CD4-positive, alpha-beta T cell treated with Interleukin-6 for 4 hours (primary cell): ENCODE results near the gene DMRTA2.

Source experiments
- DNase-seq: peaks from one replicate; pipeline ENCODE4 v3.0.0-alpha.2; 2020; ENCODE audit warnings: mixed read lengths

DMRTA2 gene

DNA sequence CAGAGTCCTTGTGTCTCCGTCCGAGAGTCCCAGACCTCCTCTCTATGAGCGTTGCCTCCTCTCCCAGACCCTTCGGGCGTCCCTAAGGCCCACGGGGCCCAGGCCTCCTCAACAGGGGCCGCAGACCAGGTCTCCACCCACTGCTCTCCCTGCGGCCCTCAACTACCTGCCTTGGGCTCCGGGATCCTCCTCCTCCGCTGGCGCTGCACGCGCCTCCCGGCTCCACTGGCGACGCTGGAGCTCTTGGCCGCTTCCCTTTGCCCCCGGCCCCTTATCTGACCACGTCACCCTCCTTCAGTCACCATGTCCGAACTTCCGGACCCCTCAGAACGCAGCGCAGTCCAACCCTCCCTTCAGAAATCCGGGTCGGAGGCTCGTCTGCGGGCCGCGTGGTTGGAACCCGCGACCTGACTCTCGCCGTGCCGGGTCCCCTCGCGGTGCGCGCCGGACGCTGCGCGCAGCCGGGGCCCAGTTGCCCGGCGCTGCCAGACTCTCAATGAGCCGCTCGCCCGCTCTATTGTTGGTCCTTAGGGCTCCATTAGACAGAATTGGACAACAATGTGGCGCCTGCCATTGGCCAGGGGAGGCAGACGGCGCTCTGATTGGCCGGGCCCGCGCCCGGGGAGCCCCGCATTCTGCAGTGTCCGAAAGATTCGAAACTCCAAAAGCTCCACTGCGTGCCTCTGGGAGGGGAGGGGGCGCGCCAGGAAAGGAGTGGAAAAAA is at the start of gene DMRTA2:
TSS of gene DMRTA2 (minus strand) at position 498 of the 724 bp plus-strand sequence. CDS start 1,907 bp downstream, outside the sequence.
- no peak for DNase-seq

DNA sequence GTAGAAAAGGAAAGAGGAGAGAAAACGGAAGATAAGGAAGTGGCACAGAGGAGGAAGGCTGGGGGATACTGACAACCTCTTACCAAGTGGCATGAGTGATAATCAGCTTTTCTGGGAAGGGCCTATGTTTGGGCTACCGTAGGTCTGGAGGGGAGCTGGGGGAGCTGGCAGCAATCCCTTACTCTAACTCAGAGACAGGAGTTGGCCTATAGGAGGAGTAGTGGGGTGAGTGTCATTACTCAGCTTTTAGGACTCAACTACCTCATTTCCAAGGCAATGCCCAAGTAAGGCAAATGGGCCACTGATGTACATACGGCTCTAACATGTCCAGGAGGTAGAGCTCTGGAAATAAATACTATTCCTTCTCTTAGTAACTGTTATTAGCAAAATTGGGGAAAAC is 48.7 kb upstream of the DMRTA2 start:
- no peak for DNase-seq

DNA sequence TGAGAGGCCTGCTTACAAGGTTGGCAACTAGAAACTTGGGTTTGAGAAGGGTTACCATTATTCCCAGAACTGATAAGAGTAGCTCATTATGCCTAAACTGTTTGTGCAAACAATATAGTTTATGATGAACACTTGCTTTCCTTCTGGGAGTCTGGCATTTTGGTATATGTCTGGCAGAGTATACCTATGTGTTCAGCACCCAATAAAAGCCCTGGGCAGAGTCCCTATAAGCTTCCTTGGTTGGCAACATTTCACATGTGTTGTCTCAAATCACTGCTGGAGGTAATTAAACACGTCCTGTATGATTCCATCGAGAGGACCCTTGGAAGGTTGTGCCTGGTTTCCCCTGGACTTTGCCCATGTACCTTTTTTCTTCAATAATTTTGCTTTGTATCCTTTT is 39.7 kb upstream of the DMRTA2 start:
- DNase-seq = no peak

DNA sequence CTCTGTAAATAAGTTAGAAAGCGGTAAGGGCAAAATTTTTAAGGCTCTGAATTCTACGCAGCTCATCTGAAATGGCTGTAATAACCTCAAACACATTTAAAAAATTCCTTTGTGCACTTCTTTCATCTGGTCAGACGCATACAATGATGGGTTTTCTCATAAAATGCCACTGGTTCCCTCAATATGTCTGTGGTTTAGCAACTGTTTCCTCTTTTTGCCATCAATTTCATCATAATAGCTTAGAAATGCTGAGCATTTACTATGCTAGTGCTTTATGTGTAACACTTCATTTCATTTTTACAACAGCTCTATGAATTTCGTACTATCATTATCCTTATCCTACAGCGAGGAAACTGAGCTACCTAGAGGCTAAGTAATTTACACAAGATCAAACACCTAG is 35.3 kb upstream of the DMRTA2 start:
- no peak for DNase-seq

DNA sequence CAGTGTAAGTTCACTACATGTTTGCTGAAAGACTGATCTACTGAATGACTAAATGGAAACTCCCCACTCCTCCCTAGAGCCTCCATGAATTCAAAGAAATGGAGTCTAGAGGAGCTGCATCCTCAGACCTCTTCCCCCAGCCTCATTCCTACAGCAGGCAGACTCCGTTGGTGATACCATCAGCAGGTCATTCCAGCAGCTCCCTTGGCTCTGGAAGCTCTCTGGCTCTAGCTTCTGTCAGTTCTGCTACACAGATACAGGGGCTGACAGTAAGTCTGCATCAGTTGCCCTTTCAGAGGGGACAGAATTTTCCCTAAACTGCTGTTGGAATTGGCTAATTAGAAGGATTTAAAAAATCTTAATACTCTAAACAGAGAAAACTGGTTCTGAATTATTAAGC is 31.7 kb upstream of the DMRTA2 start:
- DNase-seq = no peak

DNA sequence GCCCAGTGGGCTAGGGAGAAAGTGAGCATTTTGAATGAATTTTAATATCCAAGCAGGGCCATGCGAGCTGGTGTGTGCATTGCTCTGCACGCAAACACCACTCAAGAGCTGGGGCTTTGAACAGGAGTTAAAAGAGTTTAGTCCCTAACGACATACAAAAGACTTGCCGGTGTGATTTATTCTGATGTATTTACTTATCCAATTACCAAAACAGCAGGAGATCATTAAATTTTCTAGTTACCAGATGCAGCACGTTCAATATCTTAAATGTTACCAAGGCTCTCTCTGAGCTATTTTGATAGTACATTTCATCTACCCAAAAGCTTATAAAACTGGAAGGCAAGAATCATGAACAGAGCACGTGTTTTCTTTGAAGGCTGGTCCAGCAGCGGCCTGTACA is 30.0 kb upstream of the DMRTA2 start:
- DNase-seq = no peak

DNA sequence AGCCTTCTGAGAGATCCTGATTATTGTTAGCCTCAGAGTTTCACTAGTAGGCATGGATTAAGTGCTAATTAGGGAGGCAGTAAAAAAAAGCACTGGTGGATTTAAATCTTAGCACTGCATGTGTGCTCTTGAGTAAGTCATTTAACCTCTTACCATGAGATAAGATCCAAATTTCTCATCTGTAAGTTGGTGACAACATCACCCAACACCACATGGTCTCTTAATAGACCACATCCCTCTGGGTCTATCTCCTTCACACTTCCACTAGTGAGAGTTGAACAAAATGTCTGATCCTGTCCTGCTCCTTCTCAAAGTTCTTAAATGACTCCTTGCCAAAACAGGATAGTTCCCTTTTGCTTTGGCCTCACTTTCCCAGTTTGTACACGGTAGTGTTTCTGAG is 29.5 kb upstream of the DMRTA2 start:
- no peak for DNase-seq

DNA sequence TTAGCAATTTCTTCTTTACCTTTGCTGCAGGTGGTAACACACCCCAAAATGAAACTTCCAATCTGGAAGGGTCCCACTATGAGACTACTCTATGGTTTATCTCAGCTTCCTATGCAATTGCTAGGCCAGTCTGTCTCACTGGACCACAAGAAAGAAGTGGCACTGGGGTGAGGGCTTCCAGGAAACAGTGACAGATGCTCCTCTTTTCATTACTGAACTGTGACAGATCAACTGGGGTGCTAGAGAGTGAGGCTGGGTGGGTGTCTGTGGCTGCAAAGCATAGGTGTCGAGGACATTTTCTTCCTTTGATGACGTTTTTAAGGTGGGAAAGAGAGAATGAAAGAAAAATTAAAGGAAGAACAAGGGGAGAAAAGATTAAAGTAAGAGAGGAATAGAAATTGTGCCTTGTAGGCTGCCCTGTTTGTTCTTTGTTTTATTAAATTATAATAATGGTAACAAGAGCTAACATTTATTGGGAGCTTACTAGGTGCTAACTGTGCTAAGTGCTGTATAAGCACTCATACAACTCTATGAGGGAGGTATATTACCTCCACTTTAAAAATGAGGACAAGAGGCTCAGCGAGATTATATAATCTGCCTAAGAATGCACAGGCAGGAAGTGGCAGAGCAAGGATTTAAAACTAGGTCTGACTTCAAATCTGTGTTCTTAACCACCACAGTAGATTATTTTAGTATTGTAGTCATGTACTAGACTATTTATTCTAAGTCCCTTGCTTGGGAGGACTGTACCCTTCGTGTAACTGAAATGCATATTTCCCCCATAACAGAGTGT is 27.8 kb upstream of the DMRTA2 start:
- DNase-seq = no peak

DNA sequence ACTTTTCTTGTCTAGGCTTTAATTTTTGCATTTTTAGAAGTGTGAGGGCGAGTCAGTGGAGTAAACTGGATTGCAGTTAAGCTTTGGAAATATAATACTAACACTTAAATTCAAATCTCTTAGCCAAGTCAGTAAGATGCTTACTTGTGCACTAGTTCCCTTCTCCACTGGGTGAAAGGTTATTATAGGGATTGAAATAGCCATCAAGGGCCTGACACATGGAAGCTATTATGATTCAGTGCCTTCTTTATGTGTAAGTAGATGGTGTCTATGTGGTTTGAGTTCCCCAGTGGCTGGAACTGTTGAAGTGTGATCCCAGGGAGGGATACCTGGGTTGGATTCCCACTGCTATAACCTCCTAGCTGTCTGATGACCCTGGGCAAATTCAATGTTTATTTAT is 24.7 kb upstream of the DMRTA2 start:
- no peak for DNase-seq

DNA sequence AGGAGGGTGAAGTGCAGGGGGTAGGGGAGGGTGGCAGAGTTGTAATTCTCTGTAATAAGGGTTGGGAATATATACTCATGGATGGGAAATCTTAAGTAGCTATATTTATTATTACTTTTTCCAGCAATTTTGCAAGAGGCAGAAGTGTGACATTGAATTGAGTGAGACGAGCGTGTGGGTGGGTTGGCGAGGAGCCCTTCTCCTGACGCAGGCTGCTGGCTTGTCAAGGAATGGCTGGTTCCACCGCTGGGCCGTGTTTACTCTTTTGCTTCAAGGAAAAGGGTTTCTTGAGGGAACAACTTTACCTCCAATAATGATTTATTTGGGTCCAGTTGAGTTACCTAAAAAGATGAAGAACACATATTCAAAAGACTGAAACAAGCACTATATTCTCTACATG is 17.9 kb upstream of the DMRTA2 start:
- no peak for DNase-seq

DNA sequence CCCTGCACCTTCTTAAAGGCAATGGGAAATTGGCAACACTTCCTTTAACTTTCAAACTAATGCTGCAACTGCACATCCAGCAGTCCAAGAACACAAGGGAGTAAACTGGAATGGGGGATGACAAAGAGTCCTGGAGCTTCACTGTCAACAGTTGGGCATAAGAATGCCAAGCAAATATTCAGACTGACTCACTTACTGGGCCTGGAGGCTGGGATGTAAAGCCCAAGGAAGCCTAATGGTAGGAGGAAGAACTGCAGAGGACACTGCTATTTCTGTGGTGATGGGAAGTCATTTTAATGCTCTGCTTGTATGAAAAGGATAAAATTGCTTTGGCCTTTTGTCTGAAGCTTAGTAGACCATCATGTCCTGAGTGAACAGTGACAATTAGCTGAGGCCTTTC is 15.7 kb upstream of the DMRTA2 start:
- DNase-seq = no peak

DNA sequence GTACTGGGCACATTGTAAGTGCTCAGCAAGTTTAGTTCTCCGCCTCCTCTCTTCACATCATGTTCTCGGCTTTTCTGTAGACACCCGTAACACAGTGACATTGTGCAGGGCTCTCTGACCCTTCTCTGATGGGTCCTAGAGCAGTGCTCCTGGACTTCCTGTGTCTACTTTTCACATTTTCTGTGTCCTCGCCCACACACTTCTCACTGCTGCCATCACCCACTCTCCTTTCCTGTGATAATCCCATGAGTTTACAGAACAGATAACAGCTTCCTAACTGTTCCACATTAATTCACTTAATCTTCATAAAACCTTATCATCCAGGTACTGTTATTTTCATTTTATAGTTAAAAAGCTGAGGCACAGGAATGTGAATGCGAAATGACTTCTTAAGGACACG is 13.2 kb upstream of the DMRTA2 start:
- no peak for DNase-seq

DNA sequence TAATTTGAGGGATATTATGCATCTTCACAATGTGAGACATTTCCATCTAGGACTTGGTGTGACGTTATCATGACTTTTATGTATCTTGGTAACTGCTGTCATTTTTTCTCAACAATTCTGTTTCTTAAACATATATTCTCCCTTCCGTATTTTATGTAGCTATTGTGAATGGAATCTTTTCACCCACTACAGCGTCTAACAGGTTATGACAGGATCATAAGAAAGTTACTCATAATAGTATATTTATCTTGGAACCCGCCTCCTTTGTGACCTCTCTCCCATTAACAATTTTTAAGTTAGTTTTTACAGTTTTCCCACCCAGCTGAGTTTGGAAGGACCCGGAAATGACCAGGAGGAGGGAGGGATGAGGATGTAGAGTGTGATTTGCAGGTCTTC is 6.8 kb upstream of the DMRTA2 start:
- no peak for DNase-seq

DNA sequence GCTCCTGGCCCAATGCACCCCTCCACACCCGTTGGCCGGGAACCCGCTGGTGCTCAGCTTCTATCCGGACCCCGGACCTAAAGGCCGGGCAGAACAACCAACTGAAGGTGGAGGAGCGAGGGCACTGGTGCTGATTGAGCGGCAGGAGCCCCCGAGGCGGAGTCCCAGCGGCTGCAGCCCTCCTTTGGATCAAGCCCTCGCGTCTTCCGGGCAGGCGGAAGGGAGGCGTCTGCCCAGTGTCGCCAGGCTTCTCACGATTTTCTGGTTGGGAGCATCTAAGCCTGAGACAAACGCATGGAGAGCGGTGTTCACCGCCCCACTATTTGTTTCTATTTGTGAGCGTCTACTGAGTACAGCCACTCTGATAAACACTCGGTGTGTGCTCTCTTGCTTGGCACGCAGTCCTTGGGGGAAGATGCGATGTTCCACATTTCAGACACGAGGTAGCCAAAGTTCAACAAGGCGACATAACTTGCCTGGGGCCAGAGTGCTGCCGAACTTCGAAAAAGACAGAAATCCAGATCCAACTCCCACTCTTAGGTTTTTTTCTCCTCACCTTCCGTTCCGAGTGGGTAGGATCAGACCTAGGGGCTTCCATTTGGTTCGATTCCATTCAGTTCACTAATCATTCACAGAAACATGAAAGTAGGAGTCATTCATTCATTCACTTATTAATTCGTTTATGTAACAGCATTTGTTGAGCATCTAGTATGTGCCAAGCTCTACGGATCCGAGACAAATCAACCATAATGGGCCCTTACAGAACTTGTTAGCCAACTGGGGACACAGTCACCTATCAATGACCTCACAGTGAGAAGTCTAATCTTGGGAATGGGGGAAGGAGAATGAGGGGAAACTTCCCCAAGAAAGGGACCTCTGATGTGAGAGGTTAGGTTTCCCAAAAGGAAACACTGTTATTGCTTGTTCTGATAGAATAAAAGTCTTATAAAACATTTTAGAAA is 4.9 kb upstream of the DMRTA2 start:
- DNase-seq = no peak

DNA sequence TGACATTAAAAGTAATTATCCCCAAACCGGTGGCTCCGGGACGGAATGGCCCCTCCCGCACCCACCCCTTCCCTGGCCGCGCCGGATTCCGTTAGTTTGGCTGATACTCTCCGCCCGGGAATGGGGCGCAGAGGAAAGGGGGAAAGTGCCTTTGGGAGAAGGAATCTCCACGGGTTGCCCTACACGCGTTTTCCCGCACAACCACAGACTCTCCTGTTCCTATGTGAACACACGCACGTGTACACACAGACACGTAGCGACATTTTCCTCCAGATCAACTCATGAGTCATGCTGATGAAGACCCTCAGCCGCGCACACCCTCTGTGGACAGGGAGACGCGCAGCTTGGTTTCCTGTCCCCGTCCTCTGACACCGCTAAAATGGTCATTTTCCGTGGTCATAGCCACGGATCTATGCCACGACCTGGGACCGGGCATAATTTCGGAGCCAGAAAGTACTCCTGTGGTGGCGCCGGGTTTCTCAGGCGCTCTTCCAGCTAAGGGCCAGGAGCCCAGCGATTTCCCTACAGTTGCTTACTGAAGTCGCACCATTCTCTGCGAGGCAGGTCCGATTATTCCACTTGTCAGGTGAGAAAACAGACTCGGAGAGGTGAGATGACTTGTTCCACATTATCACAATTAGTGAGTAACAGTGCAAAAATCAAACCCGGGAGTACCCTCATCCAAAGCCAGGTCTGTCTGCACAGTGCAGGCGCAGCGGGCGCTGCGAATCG is 4.0 kb upstream of the DMRTA2 start:
- DNase-seq = no peak

DNA sequence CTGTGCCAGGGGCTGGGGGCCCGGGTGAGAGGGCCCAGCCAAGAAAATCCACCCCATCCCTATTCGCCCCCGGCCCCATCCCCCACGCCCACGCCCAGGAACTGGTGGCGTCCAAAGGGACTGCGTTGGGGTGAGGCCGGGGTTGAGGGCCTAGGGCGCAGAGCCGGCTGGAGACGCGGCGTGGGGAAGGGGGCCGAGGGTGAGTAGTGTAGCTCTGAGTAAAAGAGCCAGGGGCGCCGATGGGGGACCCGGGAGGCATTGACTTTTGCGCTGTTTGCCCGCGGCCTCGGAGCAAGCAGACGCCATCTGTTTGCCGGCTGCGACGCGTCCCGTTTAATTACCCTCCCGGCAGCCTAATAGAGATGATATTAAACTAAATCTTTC is 3.5 kb upstream of the DMRTA2 start:
- DNase-seq = no peak

DNA sequence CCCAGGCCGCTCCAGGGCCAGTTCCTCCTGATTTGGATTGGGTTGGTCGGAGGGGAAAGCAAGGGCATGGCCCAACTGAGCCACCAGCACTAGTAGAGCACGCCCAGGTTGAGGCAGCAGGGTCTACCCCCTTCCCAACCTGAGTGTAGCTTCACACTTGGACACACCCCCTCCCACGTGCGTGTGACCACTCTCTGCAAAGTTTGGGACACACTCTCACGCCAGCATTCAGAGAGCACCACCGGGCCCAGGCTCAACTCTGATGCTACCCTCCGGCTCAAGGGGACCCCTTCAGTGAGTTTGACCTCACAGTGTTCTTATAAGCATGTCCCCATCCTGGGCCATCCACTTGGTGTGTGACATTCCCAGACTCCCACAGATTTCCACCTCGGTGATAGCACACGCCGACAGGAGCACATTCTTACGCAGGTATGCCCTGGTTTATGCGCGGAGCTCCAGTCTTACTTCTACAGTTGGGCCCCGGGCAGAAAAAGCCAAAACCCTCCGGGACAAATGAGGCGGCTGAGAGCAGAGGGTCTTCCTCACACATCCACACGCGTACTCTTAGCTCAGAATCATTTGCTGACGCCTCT is 3.0 kb upstream of the DMRTA2 start:
- no peak for DNase-seq

DNA sequence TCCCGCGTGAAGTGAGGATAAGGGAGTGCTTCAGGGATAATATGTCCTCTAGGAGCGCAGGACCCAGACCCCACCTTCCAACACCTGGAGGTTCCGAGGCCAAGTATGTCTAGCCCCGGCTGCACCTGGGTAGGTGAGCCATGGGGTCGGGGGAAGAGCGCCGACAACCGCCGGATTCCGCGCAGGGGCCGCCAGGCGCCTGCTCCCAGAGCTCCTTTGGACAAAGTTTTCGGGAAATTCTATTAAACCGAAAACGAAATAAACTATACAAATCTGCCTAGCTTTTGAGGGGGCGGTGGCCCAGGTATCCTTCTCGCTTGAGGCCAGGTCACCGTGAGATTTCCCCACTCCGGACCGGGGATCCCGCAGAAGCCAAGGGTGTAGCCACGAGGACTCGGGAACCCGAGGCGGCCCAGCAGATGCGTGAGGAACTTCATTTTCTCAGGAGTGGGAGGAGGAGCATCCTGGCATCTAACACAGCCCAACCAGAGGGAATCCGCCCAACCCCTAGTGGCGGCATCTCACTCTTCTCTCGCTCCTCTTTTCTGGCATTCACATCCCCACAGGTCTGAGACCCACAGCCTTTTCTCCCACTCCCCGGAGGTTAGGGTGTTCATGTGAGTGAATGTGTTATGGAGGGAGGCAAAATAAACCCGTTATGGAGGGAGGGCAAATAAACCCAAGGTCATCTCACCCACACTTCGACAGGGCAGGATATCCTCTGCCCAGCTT is 2.3 kb upstream of the DMRTA2 start:
- no peak for DNase-seq

DNA sequence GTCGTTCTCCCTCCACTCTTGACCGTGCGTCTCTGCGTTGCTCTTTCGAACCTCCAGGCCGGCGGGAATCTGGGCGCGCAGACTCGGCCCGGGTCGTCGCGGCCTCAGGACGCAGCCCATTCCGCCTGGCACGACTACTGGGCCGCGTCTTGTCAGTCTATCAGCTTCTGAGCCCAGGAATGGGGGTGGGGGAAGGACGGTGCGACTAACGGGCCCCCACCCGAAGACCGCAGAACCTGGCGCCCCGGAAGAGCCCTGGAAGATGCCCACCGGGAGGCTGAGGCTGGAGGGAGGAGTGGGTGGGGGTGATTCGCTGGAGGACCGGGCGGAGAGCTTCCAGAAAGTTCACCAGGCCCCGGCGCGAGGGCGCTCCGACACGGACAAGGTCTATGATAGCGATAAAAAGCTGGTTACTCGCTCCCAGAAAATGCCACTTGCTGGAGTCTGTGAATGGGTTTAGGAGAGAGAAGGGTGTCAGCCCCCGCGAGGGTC is 1.7 kb upstream of the DMRTA2 start:
- DNase-seq = no peak

DNA sequence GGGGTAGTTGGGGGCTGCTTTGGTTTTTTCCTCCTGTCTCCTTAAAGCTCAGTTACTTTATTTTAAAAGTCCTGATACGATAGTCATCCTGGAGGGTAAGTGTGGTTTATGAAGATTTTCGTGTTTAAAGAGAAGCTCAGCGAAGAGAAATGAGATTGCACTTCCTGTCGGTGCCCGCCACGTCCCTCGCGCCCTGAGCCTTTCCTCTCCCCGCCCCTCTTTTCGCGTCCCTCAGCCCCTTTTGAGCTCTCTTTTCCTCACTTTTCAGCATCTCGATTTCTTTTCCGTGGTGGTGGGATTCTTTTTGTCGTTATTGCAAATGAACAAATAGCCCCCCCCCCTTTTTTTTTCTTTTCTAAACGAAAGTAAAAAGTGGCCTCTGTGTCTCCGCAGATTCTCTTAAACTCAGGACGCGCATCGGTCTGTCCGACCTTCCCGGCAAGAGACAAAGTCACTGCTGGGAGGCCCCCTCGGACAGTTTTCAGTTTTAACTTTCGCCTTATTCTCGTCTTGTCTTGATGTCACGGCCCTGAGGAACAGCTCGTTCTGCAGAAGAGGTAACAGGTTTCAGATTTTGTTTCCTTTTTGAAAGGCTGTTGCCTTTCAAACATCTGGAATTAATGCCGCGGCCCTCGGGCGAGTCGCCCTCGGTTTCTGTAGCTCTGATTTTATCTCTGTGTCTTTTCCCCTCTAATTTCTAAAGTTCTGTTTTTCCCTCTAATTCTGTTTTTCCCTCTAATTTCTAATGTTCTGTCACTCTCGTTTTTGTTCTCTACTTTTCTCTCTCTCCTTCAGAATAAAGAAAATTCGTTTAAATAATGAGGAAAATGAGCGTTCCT is 1.0 kb upstream of the DMRTA2 start:
- no peak for DNase-seq

DNA sequence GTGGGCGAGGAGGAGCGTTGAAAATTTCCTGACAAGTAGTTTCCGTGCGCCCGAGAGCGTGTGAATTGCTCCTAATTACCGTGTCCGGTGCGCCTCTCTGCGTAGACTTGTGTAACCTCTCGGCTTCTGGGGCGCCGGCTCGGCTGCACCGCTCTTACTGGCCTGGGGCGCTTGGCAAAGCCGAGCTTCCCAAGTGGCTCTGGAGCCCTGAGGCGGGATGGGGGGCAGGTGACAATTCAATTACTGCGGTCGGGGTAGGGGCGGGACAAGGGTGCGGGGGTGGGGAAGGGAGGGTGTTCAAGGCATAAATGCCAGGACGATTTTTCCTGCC is 392 bp upstream of the DMRTA2 start:
- DNase-seq = no peak
